NCI-H82 treated with DMSO at 0.1 percent for 48 hours (cell line): ENCODE measurements around the gene MOCOS.

Experiments
- DNase-seq: peaks from one replicate; lab custom pipeline; 2025; ENCODE audit not compliant: unreplicated experiment; lab: John Stamatoyannopoulos, UW

Gene MOCOS

DNA sequence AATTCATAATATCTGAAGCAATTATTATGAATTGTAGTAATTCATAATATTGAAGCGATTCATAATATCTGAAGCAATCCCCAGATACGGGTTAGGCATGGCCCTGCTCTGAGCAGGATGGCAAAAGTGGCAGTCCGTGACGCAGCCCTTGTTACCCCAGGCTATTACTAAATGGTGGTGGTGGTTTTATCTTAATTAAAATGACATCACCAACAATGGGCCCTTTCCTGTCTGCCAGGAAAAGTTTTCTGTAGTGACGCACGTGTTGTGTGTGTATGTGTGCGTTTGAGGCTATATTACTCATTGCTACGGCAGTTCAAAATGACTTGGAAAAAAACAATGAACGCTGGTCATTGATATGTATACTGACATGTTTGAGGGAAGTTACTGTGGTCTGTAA, 10.6 kb upstream of the MOCOS start:
- DNase-seq = no peak

DNA sequence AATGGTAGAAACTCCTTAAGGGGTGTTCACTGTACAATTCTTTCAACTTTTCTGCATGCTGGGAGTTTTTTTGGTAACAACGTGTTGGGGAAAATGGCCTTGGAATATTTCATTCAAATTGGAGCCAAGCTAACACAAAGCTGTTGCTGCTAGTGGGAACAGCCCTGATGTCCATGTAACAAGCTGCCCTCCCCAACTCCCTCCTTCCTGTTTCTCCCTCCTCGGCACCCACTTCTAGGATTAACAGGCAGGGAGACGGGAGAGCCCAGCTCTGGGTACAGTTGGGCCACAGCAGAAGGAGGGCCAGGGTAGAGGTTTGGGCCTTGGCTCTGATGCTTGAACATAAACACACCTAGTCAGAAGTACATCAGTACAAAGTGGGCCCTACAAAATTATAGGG, 9.4 kb upstream of the MOCOS start:
- DNase-seq = no peak

DNA sequence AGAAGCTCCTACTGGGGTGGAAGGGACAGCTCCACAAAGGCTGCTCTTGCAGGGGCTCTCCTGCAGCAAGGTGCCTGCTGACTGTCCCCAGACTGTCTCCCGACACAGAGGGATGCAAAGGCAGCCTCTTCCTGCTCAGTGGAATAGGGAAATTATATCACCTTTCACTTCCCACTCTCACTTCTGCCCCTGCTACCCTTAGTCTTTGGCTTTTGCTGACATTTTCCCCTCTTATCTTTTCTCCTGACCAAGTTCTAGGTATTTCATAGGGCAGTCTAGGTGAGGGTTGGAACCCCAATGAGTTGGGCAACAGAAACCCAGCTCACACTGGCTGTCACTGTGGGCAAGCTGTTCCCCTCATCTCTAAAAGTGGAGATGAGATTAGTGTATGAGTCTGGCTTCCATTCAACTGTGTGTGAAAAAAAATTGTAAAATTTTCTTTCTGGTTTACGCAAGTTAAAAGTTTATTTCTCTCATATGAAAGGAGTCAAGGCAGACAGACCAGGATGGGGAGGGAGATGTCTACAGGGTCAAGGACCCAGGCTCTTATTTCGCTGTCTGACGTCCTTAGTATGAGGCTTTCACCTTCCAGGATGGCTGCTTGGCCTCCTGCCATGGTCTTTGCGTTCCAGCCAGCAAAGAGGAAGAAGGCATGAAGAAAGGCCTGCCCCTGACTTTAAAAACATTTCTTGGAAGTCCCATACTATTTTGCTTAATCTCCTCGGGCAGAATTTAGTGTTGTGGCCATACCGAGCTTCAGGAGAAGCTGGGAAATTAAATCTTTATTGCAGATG, 7.5 kb upstream of the MOCOS start:
- DNase-seq = no peak

DNA sequence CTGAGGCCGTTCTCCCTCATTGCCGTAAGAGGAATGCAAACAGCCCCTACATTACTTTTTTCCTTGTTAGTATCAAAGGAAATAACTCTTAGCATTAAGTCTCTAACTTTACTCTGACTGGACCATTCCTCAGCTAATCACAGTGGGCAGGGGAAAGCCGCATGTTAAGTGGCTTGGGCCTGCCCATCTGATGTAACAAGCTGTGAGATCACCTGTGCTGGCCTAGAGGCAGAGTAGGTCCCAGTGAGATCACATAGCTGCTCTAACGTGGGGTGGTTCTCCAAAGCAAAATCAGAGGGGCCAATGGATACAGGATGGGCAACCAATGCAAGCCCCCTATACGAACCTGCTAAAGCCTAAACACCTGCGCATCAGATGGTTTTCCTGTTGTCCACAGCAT, 5.9 kb upstream of the MOCOS start:
- DNase-seq = no peak

DNA sequence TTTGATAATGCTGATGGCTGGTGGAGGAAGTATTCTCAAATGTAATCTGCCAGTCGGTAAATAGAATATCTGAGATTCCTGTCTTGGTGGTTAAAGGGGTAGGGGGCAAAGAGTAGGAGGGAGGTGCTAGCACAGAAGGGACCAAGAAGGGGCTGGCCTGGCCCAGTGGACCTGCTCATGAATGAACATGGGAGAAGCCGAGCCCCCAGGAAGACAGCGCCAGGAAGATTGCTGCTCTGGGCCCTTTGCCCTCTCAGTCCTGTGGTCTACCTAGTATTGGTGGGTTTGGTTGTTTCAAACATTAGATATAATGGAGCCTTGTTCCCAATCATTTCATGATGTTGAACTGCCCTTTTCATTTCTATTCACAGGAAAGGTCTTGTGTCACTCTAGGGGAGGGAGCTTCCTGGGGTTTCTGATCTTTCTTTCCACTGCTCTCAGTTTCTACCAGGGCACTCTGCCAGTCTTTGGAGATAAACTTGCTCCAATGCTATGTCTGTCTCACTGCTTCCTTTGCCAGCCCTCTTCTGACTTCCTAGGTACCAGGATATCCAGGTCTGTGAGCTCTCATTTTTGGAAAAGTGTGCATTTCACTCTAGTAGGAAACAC, 5.3 kb upstream of the MOCOS start:
- DNase-seq = no peak

DNA sequence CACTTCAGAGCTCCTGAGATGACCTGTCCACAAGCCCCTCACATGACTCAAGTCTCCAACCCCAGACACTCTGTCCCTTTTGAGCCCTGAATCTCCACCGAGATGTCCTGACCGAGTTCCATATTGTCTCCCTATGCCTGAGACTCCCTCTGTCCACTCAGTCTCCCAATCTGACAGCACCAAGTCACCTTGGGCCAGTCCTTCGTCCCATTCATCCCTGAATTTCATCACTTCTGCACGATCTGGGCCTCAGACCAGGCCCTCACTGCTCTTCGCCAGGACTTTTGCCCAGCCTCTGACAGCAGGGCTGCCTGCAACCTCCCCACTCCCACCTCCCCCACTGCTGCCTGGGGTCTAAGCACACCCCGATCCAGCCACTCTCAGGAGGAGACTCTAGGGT, 4.3 kb upstream of the MOCOS start:
- no peak for DNase-seq

DNA sequence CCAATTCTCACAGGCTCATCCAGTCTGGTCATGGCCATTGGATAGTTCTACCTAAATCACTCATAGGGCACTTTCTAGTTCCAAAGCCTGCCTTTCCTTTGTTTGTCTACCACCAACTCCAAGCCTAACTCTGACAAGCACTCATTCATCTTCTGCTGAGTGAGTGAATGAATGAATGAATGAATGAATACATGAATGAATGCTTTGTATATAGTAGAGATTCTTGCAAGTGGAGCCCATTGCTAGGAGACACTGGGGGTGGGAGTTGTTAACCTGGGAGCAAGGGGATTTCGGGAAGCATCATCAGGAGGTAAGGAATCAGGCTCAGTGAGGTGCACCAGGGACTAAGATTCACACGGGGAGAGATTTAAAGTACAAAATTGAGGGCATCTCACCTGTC, 3.3 kb upstream of the MOCOS start:
- no peak for DNase-seq

DNA sequence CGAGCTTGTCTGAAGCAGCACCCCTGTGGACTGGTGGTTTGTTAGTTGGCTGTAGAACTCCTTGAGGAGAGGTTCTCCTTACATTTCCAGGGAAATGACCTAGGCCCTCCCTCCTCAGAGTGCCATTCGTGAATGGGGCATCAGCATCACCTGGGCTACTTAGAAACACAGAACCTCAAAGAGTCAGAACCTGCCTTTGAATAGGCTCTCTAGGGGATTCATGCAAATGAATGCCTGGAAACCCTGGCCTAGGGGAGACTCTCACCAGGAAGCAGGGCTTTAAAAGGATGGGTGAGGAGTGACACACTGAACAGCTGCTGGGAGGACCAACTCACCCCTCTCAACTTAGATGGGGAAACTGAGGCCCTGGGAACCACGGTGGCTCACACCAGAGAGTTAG, 2.1 kb upstream of the MOCOS start:
- no peak for DNase-seq

DNA sequence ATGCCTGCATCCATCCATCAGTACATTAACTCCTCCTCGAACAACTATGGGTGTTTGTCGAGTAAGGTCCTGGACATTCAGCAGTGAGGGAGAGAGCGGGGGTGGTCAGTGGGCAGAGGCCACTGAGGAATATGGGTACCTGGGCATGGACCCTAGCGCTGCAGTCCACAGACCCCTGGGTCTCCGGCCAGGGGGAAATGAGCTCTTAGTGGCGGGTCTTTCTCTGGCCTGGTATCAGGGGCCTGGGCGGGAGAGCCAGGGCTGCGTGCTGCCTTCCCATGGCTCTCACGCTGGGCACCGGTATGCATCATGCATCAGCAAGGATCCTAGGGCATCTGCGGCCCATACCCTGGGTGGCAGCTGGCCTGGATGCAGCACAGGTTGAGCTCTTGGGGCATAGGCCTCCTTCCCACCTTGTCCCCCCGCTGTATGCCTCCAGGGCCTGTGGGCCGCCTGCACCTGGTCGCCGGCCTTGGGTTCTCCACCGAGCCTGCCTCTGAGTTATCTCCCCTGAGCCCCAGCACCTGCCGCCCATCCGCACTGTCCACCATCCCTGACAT, 1.3 kb upstream of the MOCOS start:
- no peak for DNase-seq

DNA sequence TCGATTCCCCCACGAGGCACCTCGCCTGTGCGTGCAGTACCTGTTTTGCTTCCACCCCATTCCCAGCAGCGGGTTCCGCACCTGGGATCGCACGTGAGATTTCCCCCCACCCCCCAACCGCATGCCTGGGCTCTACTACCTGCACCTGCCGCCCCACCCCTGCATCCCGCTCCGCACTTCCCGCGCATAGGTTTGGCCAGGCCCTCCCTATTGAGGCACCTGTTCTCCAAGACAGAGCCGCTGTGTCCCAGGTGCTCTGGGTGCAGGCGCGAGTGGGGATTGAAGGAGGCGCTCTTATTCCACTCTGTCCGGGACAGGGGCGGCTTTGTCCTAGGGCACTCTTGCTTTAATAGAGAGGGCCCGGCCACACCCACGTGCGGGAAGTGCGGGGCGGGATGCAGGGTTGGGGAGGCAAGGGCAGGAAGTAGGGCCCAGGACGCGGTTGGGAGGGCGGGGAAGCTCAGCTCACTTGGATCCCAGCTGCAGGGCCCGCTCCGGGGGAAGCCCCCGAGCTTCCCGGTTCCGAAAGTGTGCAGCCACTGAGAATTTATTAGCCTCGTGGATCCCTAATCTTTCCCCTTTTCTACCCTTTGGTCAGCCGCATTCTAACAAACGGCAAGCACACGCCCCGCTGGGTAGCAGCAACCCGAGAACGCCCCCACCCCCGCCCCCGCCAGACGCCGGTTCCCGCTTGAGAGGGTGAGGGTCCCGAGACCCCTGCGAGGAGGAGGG, 670 bp upstream of the MOCOS start:
- DNase-seq = no peak

DNA sequence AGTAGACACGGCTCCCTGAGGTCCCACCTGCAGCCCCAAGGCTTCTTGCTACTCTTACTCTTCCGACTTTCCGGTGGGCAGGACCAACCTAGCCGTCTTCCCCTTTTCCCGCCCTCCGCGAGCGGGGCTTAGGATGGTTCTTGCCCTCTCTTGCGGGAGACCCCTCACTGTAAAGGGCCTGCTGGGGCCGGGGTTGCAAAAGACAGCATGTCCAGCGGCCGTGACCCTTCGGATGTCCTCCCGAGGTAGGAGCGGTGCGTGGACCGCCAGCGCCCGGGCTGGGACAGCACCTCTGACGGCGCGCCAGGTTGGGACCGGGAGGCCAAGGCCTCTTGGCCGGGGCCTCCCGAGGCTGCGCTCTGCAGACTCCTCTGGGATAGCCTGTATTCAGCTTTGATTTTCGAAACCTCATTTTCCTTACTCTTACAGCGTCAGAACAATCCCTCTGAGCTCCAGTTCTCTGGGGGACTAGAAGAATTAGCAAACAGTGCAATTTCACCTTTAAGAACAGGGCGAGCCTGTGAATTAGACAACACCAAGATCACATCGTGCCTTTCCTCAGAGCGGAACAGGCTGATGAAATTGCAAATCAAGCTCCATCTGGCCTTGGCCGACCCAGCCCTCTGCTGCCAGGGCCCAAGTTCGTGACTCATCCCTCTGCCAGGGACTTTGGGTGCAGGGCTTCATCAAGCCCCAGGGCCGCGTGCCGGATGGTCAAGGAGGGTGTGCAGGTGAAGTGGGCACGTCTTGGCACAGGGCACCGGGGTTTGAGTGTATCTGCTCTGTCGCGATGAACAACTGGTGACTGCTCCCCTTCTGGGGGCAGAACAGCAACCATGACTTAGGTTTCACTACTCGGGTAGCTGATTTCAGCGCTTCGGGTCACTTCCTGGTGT, 777 bp downstream of the MOCOS start:
- no peak for DNase-seq

DNA sequence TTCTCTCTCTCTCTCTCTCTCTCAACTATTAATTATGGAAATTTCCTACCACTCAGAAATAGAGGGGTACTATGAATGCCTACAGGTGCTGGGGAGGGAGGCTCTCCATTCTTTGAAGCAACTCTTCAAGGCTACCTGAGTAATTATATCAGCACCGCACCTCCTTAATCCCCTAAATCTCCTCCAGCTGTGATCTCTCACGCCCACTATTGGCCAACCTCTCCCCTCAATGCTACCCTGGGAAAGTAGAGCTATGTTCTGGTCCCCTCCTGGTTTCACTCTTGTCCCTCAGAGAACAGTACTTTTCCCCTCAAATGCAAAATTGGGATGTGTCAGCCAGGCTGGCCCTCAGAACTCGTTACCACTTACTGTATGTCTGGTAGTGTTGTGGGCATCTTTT, 1.6 kb downstream of the MOCOS start:
- no peak for DNase-seq

DNA sequence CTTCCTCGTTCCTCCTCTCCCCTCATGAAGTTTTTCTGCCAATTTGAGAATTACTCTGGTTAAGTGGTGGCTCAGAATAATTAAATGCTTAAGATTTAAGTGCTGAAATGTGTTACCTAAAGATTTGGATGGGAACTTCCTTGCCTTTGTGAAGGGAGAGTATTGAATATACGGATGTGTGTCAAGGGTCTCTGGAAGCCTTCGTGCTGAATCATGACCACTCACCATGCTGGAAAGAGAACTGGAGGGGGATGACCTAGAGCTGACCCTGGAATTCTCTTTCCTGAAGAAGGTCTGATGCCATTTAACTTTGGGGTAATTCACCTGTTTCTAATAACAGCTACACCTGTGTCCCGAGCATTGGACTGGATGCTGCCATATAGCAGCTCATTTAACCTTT, 2.2 kb downstream of the MOCOS start:
- no peak for DNase-seq

DNA sequence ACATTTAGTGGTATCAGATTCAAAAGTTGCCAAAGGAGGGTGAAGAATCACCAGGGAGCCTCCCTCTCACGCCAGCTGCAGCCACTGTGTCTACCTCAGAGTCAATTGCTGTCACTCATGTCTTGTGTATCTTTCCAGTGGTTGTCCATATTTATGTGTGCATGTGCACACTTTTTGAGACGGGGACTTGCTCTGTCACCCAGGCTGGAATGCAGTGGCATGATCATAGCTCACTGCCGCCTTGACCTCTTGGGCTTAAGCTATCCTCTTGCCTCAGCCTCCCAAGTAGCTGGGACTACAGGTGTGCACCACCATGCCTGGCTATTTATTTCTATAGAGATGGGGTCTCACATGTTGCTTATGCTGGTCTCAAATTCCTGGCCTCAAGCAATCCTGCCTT, 4.0 kb downstream of the MOCOS start:
- no peak for DNase-seq

DNA sequence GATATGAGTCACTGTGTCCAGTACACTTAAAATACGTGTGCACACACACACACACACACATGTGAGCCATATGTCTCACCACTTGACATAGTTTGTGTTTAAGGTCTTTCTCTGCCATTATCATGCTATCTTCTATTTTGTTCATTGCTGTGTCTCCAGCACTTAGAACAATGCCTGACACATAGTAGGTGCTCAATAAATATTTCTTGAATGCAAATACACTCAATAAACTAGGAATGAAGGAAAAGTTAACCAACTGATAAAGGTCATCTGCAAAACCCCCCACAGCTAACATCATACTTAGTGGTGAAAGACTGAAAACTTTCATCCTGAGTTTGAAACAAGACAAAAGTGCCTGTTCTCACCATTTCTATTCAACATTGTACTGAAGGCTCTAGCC, 4.4 kb downstream of the MOCOS start:
- DNase-seq = no peak

DNA sequence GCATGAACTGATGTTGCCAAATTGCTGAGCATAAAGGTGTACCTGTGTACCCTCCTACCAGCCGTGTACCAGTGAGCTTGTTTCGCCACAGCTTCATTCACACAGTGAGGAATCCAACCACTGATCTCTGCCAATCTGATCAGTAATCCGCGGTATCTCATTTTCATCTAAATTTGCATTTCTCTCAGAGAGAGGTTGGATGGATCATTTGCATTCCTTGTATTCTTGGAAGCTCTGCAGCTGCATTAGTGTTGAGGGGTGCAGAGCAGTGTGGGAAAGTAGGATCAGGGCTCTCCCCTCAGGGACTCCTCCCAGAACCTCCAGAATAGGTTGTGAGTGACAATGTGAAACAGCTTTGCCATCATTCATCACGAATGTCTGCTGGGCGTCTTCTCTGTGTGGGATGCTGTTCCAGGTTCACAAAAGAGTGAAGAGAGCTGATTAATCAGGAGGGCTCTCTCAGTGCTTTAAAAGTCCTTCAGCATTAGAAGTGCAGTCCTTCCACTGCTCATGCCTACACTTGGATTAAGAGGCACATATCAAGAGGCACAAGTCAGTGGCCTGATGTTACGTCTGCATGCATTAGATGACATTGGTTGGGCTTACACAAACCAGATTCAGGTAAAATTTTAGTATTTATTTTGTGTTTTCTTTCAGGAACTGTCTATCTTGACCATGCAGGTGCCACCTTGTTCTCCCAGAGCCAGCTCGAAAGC, 7.5 kb downstream of the MOCOS start:
- no peak for DNase-seq

DNA sequence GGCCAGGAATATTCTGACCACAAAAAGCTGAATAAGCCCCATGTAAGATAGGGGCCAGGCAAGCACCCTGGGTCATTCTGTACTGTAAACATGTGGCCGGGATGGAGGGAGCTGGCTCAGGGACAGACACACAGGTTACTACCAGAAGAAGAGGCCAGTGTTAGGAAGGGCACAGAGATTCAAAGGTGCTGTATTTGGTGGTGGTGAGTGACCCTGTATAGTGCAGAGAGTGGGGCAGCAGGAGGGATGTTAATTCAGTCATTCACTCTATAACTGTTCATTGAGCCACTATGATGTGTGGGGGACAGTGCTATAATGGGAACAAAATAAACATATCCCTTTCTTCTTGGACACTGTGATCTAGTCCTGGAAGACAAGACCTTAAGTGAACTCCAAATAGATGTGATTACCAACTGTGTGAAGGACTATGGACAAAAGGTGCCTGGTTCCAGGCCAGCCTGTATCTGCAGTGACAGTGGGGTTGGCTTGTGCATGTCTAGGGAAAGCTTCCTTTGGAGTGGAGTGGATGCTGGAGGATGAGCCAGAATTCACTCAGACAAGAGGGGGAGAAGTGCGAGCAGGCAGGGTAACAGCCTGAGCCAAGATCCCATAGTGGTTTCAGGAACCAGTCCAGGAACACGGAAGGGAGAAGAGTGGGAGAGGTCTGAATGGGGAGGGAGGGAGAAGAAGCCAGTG, 8.3 kb downstream of the MOCOS start:
- no peak for DNase-seq

DNA sequence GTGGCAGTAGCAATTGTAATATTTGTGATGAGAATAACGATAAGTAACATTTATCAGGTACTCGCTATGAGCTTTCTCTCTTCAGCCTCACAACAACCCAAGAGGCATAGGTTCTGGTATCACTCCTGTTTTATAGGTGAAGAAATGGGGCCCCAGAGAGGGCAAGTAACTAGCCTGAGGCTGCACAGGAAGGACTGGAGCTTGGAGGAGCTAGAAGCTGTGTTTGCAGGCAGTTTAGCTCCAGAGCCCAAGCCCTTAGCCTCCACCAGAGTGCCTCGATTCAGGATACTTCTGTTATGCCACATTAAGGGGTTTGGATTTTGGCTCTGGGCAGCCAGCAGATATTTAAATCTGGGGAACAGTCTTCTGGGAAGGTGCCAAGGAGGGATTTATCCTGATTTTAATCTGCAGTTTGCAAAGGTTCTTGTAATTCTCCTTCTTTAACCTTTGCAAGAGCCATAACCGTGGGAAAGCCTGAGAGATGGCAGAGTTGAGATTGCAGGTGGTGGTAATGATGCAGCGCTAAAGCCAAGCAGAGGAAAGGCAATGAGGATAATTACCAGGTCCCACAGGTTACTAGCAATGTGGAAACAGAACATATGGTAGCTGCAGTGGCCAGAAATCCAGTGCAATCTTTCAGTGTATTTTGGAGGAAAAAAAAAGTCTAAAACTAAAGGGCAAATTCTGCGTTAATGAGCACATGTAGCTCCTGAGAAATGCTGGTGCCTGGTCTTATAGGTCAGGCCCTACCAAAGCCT, 9.1 kb downstream of the MOCOS start:
- DNase-seq = no peak

DNA sequence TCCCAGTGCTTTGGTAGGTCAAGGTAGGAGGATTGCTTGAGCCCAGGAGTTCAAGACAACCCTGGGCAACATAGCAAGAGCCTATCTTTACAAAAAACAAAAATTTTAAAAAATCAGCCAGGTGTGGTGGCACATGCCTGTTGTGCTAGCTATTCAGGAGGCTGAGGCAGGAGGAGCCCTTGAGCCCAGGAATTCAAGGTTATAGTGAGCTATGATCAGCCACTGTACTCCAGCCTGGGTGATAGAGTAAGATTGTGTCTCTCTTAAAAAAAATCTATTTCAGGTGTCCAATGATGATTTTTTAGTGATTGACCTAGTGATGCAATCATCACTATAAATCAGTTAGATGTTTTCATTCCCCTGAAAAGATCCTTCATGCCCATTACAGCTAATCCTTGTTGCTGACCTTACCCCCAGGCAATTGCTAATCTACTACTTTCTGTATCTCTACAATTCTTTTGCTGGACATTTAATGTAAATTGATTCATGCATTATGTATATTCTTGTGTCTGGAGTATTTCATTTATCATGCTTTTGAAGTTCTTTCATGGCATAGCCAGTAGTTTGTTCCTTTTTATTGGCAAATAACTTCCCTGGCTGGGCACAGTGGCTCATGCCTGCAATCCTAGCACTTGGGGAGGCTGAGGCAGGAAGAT, 10.3 kb downstream of the MOCOS start:
- no peak for DNase-seq
